ENCODE measurements around the gene ZNF865. TPM values are rescaled to one million over a fixed set of nuclear protein-coding genes. Genes with fewer than 3 reads are reported as not detected.

The ZNF865 gene
- total and polyA plus RNA-seq, 4 donors, result 1.1 to 16.4 (median 9.6) TPM

DNA sequence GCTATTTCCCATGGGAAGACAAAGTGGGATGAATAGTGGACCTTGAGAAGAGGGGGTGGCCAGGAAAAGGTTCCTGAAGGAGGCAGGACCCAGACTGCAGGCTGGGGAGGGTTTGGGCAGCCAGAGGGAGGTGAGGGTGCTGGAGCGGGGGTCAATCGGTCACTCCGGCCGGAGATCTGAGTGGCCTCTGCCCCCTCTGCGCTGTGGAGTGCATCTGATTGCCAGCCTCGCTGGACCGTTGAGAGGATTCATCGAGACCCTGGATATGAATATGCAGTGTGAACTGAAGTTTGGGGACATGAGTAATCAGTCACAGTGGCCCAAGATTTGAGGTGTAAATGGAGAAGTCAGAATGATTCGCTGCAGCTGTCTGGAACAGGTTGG, 29.9 kb downstream of the ZNF865 start:
- peak in 1 of 2 donors; percentile 50 for DNase-seq
- H3K4me3 ChIP-seq (ENCODE audit: low read length in 2 of 2), result peak overlapping the region; percentile 75 to 85
- H3K9me3 ChIP-seq (ENCODE audit: control insufficient read depth, low read length), result no peaks in the 10 kb centered on the region
- WGBS, 2 donors, result 3 to 7% methylated on average over 9 of the region's 9 CpGs
- H3K36me3 ChIP-seq (ENCODE audit: control insufficient read depth in 1 of 2, insufficient read depth in 2 of 2, low read length in 1 of 2), result no peaks in the 10 kb centered on the region
- no peaks in the 10 kb centered on the region for H3K4me1 ChIP-seq (ENCODE audit: control insufficient read depth in 1 of 2, insufficient read depth in 2 of 2, low read length in 2 of 2)
- H3K27ac ChIP-seq (ENCODE audit: low read depth in 1 of 2, low read length in 2 of 2), result peak overlapping the region; percentile 45 to 93
- ATAC-seq (ENCODE audit: low FRiP score), result peak; percentile 11
- no peaks in the 10 kb centered on the region for H3K27me3 ChIP-seq (ENCODE audit: control insufficient read depth in 1 of 2, insufficient read depth in 2 of 2, low read length in 1 of 2)
- intact Hi-C loops (cut with DNase I), result no loop called here

DNA sequence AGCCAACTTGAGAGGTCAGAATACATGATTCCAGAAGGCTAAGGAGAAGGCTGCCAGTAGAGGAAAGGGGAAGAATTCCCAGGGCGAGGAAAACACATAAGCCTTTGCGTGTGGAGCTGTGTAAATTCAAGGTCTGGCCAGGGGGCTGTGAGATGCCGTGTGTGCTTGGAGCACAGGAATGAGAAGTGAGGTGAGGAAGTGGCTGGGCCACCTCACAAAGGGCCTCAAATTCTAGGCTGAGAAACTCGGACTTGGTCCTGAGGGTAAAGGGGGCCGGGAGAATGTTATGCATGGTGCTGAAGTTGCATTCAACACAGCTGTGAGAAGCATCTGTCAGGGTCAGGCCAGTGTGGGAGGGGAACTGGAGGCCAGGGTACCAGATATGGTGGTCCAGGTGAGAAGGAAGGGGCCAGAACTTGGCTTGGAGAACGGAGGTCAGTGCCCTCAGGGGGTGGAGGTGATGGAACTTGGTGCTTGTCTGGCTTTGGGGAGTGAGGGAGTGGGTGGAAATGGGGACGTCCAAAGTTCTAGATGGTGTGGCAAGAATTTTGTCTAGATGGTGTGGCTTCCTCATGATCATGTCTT, 30.5 kb downstream of the ZNF865 start:
- WGBS, 2 donors, result 60 to 66% methylated on average over 7 of the region's 7 CpGs
- ATAC-seq (ENCODE audit: low FRiP score) (no peak), DNase-seq (peak in 1 of 2 donors; percentile 25)
- Histone ChIP-seq H3K4me1 (ENCODE audit: control insufficient read depth in 1 of 2, insufficient read depth in 2 of 2, low read length in 2 of 2) (no peaks in the 10 kb centered on the region), H3K36me3 (ENCODE audit: control insufficient read depth in 1 of 2, insufficient read depth in 2 of 2, low read length in 1 of 2) (no peaks in the 10 kb centered on the region), H3K9me3 (ENCODE audit: control insufficient read depth, low read length) (no peaks in the 10 kb centered on the region), H3K27me3 (ENCODE audit: control insufficient read depth in 1 of 2, insufficient read depth in 2 of 2, low read length in 1 of 2) (no peaks in the 10 kb centered on the region), H3K4me3 (ENCODE audit: low read length in 2 of 2) (peak overlapping the region; percentile 75 to 85), H3K27ac (ENCODE audit: low read depth in 1 of 2, low read length in 2 of 2) (peak overlapping the region; percentile 45 to 93)
- intact Hi-C loops (cut with DNase I), result no loop called here

DNA sequence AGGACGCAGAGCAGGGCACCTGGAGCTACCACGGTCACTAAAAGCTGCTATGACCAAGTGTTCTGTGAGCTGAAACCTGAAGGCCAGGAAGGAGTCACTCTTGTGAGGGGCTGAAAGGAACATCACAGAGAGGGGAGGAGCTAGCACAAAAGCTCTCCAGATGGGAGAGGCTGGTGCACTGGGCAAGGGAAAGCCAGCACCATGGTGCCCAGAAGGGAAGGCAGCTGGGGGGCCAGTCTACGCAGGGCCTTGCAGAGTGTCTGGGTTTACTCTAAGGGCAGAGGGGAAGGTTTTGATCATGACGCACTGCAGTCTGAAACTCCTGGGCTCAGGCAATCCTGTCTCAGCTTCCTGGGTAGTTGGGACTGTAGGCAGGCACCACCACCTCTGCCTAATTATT, 31.3 kb downstream of the ZNF865 start:
- 83% methylated on average over 4 of the region's 4 CpGs for WGBS, 2 donors
- H3K27me3 ChIP-seq (ENCODE audit: control insufficient read depth in 1 of 2, insufficient read depth in 2 of 2, low read length in 1 of 2), result no peaks in the 10 kb centered on the region
- H3K36me3 ChIP-seq (ENCODE audit: control insufficient read depth in 1 of 2, insufficient read depth in 2 of 2, low read length in 1 of 2), result no peaks in the 10 kb centered on the region
- ATAC-seq (ENCODE audit: low FRiP score) (no peak), DNase-seq (no peak)
- no peak overlapping the region for H3K4me3 ChIP-seq (ENCODE audit: low read length in 2 of 2)
- no peaks in the 10 kb centered on the region for H3K9me3 ChIP-seq (ENCODE audit: control insufficient read depth, low read length)
- no peaks in the 10 kb centered on the region for H3K4me1 ChIP-seq (ENCODE audit: control insufficient read depth in 1 of 2, insufficient read depth in 2 of 2, low read length in 2 of 2)
- peak overlapping the region in 1 of 2 donors; percentile 29 for H3K27ac ChIP-seq (ENCODE audit: low read depth in 1 of 2, low read length in 2 of 2)
- intact Hi-C loops (cut with DNase I), result no loop called here

DNA sequence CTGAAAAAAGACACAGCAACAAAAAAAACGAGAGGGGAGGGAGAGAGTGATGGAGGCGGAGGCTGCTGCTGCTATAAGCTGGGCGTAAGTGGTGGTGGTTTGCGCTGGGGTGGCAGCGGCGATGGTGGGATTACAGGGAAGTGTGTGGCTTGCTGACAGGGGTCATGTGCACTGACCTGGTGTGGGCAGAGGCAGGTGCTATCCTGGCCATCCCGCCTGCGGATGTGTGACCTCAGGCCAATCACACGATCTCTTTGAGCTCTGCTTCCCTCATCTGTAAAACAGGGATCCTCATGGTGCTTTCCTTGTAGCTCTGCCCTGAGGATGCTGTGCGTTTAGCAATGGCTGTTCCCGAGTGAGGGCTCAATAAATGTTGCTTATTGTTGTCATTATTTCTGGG, 32.1 kb downstream of the ZNF865 start:
- no peaks in the 10 kb centered on the region for H3K4me1 ChIP-seq (ENCODE audit: control insufficient read depth in 1 of 2, insufficient read depth in 2 of 2, low read length in 2 of 2)
- ATAC-seq (ENCODE audit: low FRiP score) (no peak), DNase-seq (peak in 1 of 2 donors; percentile 45)
- intact Hi-C loops (cut with DNase I), result no loop called here
- 74 to 80% methylated on average over 11 of the region's 11 CpGs for WGBS, 2 donors
- no peaks in the 10 kb centered on the region for H3K9me3 ChIP-seq (ENCODE audit: control insufficient read depth, low read length)
- H3K36me3 ChIP-seq (ENCODE audit: control insufficient read depth in 1 of 2, insufficient read depth in 2 of 2, low read length in 1 of 2), result no peaks in the 10 kb centered on the region
- H3K27me3 ChIP-seq (ENCODE audit: control insufficient read depth in 1 of 2, insufficient read depth in 2 of 2, low read length in 1 of 2), result no peaks in the 10 kb centered on the region
- H3K27ac ChIP-seq (ENCODE audit: low read depth in 1 of 2, low read length in 2 of 2), result no peak overlapping the region
- no peak overlapping the region for H3K4me3 ChIP-seq (ENCODE audit: low read length in 2 of 2)

DNA sequence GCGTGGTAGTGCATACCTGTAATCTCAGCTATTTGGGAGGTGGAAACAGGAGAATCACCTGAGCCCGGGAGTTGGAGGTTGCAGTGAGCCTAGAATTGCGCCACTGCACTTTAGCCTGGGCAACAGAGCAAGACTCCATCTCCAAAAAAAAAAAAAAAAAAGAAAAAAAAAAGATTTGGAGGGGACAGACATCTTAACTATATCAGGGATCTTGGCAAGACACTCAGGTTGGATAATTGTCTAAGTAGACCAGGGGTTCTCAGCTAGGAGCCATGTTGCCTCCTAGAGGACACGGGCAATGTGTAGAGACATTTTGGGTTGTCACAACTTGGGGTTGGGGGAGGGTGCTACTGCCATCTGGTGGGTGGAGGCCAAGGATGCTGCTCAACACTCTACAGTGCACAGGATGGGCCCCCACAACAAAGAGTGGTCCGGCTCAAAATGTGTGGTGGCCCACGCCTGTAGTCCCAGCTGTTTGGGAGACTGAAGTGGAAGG, 33.5 kb downstream of the ZNF865 start:
- no peak overlapping the region for H3K27ac ChIP-seq (ENCODE audit: low read depth in 1 of 2, low read length in 2 of 2)
- WGBS, 2 donors, result 65 to 81% methylated on average over 6 of the region's 6 CpGs
- no peaks in the 10 kb centered on the region for H3K36me3 ChIP-seq (ENCODE audit: control insufficient read depth in 1 of 2, insufficient read depth in 2 of 2, low read length in 1 of 2)
- DNase-seq (peak; percentile 50 to 78), ATAC-seq (ENCODE audit: low FRiP score) (no peak)
- H3K27me3 ChIP-seq (ENCODE audit: control insufficient read depth in 1 of 2, insufficient read depth in 2 of 2, low read length in 1 of 2), result no peaks in the 10 kb centered on the region
- H3K9me3 ChIP-seq (ENCODE audit: control insufficient read depth, low read length), result no peaks in the 10 kb centered on the region
- no peak overlapping the region for H3K4me3 ChIP-seq (ENCODE audit: low read length in 2 of 2)
- intact Hi-C loops (cut with DNase I), result no loop called here
- H3K4me1 ChIP-seq (ENCODE audit: control insufficient read depth in 1 of 2, insufficient read depth in 2 of 2, low read length in 2 of 2), result peaks cover 0 to 3% of the 10 kb centered on the region in 2 donors

DNA sequence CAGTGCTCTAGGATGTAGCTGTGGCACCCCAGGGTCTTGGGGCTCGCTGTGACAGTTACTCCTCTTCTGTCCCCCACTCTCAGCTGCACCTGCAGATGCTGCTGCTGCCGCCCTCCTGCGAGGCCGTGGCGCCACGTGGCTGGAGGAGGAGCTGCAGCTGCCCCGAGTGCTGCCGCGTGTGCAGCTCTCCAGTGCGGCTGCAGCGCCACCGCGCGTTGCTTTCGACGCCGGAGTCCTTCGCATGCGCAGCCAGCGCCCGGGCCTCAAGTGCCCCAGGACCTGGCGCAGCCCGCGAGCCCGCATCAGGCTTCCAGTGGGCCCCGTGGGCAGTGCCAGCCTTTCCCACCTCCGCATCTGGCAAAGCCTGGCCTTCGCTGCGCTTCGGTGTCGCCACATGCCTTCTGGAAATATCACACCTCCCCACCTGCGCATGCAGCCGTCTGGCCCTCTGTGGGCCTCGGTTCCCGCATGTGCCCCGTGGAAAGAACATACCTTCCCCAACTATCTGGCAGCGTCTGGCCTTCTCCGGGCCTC, 34.7 kb downstream of the ZNF865 start:
- 6% methylated on average over 26 to 38 of the region's 38 CpGs for WGBS, 2 donors
- peak; percentile 50 for ATAC-seq (ENCODE audit: low FRiP score)

DNA sequence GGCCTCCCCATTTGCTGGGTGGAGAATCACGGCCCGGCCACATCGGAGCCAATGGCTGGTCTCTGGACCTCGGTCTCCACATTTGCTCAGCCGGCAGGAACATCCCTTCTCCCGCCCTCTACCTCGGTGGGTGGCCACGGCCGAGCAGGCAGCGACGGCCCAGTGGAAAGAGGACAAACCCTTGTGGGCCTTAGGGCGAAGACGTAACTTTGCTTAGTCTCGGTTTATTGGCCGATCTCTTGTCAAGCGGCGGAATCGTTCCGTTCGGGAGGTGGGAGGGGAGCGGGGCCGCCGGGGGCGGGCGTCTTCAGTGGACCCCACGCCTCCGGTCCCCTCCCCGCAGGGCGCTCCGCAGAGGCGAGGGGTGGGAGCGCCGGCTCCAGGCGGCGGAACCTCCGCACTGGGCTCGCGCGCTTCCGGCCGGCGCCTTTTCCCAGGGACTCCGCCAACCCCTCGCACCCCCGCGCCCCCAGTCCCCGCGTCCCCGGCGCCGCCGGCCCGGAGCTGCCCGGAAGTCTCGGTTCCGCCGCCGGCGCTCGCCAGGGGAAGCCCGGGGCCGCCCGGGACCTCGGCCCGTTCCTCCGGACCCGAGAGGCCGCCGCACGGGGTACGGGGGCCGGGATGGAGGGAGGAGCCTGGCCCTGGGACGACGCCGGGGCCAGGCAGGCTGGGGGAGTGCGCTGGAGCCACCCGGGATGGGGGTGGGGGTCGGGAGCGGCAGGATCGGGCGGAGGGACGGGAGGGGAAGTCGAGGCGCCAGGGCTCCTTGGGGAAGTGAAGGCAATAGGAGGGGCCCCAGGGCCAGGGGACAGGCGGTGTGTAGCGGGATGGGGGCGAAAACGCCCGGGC, 35.4 kb downstream of the ZNF865 start, which contains the start of gene ZNF580:
Gene ZNF580, plus strand, starts transcription at position 426 of the 849 bp plus-strand sequence. CDS start 1,507 bp downstream, outside the sequence.
- peaks cover 0 to 3% of the 10 kb centered on the region in 2 donors for H3K4me1 ChIP-seq (ENCODE audit: control insufficient read depth in 1 of 2, insufficient read depth in 2 of 2, low read length in 2 of 2)
- peak within 1 kb of the TSS; percentile 66 to 89 for H3K4me3 ChIP-seq (ENCODE audit: low read length in 2 of 2)
- DNase-seq (peak; percentile 78 to 90), ATAC-seq (ENCODE audit: low FRiP score) (peak; percentile 82)
- no peaks in the 10 kb centered on the region for H3K36me3 ChIP-seq (ENCODE audit: control insufficient read depth in 1 of 2, insufficient read depth in 2 of 2, low read length in 1 of 2)
- H3K27me3 ChIP-seq (ENCODE audit: control insufficient read depth in 1 of 2, insufficient read depth in 2 of 2, low read length in 1 of 2), result no peaks in the 10 kb centered on the region
- intact Hi-C loops (cut with DNase I), result no loop called here
- 1% methylated on average over 65 to 89 of the region's 89 CpGs for WGBS, 2 donors
- no peaks in the 10 kb centered on the region for H3K9me3 ChIP-seq (ENCODE audit: control insufficient read depth, low read length)
- peak within 1 kb of the TSS; percentile 58 to 59 for H3K27ac ChIP-seq (ENCODE audit: low read depth in 1 of 2, low read length in 2 of 2)

More for the DNA sequence above, 34.7 kb downstream of the ZNF865 start:
- H3K36me3 ChIP-seq (ENCODE audit: control insufficient read depth in 1 of 2, insufficient read depth in 2 of 2, low read length in 1 of 2), result no peaks in the 10 kb centered on the region
- no peaks in the 10 kb centered on the region for H3K27me3 ChIP-seq (ENCODE audit: control insufficient read depth in 1 of 2, insufficient read depth in 2 of 2, low read length in 1 of 2)
- H3K4me1 ChIP-seq (ENCODE audit: control insufficient read depth in 1 of 2, insufficient read depth in 2 of 2, low read length in 2 of 2), result peaks cover 0 to 3% of the 10 kb centered on the region in 2 donors
- H3K4me3 ChIP-seq (ENCODE audit: low read length in 2 of 2), result peak overlapping the region; percentile 66 to 89
- intact Hi-C loops (cut with DNase I), result no loop called here
- H3K9me3 ChIP-seq (ENCODE audit: control insufficient read depth, low read length), result no peaks in the 10 kb centered on the region
- H3K27ac ChIP-seq (ENCODE audit: low read depth in 1 of 2, low read length in 2 of 2), result peak overlapping the region in 1 of 2 donors; percentile 50
- DNase-seq, result peak; percentile 82 to 91

DNA sequence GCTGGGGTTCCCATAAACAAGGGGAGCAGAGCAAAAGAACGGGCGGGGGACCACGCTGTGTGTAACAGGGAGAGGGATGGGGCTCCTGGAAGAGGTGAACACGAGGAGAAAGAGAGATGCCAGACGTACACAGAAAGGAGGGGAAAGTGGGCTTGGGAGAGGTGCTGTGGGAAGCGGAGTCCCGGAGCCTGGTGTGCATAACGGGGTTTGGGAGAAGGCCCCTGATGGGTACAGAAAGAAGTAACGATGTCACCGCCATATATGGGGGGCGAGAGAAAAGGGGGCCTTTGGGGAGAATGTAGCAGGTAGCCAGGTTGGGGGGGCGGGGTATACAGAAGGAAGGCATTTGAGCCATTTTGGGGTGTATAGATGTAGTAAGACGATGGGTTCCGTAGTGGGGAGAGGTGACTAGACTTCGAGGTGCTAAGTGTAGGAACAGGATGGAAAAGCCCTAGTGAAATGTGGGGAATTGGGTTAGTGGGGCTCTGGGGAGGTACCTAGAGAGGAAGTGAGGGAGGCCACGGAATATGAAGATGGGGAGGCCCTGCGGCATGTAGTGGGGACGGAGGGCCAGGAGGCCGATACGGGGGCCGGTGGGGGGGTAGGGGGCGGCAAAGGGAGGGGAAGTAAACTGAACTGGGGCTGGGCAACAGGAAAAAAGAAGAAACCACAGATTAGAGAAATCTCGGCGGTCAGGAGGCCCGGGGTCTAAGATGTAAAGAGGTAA, 36.1 kb downstream of the ZNF865 start:
- peak overlapping the region; percentile 66 to 89 for H3K4me3 ChIP-seq (ENCODE audit: low read length in 2 of 2)
- ATAC-seq (ENCODE audit: low FRiP score), result no peak
- H3K27ac ChIP-seq (ENCODE audit: low read depth in 1 of 2, low read length in 2 of 2), result peak overlapping the region; percentile 58 to 59
- H3K9me3 ChIP-seq (ENCODE audit: control insufficient read depth, low read length), result no peaks in the 10 kb centered on the region
- intact Hi-C loops (cut with DNase I), result no loop called here
- peak in 1 of 2 donors; percentile 44 for DNase-seq
- no peaks in the 10 kb centered on the region for H3K27me3 ChIP-seq (ENCODE audit: control insufficient read depth in 1 of 2, insufficient read depth in 2 of 2, low read length in 1 of 2)
- H3K4me1 ChIP-seq (ENCODE audit: control insufficient read depth in 1 of 2, insufficient read depth in 2 of 2, low read length in 2 of 2), result peaks cover 0 to 3% of the 10 kb centered on the region in 2 donors
- no peaks in the 10 kb centered on the region for H3K36me3 ChIP-seq (ENCODE audit: control insufficient read depth in 1 of 2, insufficient read depth in 2 of 2, low read length in 1 of 2)
- 1% methylated on average over 25 of the region's 25 CpGs for WGBS, 2 donors

Measured in aorta (tissue), 5 donors.